Glutamatergic neuron (in vitro differentiated cells): Measurements from ENCODE around the gene WFIKKN1. TPM values are rescaled to one million over a fixed set of nuclear protein-coding genes. Genes with fewer than 3 reads are reported as not detected.
A peak's percentile ranks its signal among the peaks of the same experiment; 100 is the strongest.

ENCODE experiments used
- DNase-seq: peaks from one replicate; pipeline ENCODE4 v3.0.0; 2022
- H3K27ac Mint-ChIP-seq: one replicate; pipeline ENCODE4 v1.8.0; 2020; ENCODE audit warnings: mild to moderate bottlenecking, mixed read lengths, inconsistent platforms; ENCODE audit not compliant: unreplicated experiment
- H3K27me3 Mint-ChIP-seq: one replicate; pipeline ENCODE4 v1.8.0; 2020; ENCODE audit warnings: mild to moderate bottlenecking, moderate library complexity, mixed read lengths, inconsistent platforms; ENCODE audit not compliant: unreplicated experiment
- H3K36me3 Mint-ChIP-seq: one replicate; pipeline ENCODE4 v1.8.0; 2020; ENCODE audit warnings: mild to moderate bottlenecking, mixed read lengths, inconsistent platforms; ENCODE audit not compliant: unreplicated experiment
- H3K4me1 Mint-ChIP-seq: one replicate; pipeline ENCODE4 v1.8.0; 2020; ENCODE audit warnings: mild to moderate bottlenecking, low read depth, mixed read lengths, inconsistent platforms; ENCODE audit not compliant: unreplicated experiment
- H3K4me3 Mint-ChIP-seq: one replicate; pipeline ENCODE4 v1.8.0; 2020; ENCODE audit warnings: mild to moderate bottlenecking, mixed read lengths, inconsistent platforms; ENCODE audit not compliant: unreplicated experiment
- H3K9me3 Mint-ChIP-seq: one replicate; pipeline ENCODE4 v1.8.0; 2020; ENCODE audit warnings: mild to moderate bottlenecking, moderate library complexity, mixed read lengths, inconsistent platforms; ENCODE audit not compliant: unreplicated experiment
- total RNA-seq: library from RNA; stranded (reverse); fragmentation: NEBNext Ultra II Directional; extraction: Animal tissue kit (Norgen Biotek cat#: 25700); gene quantifications from one replicate; pipeline ENCODE4 v1.2.1, GENCODE V29; 2021; ENCODE audit not compliant: unreplicated experiment
- TF ChIP-seq, protein P1 (sequence below): fragments of 200-600 bp; sonication (generic); IDR thresholded peaks from one replicate; pipeline ENCODE4 v1.5.0; 2021; ENCODE audit not compliant: partially characterized antibody, unreplicated experiment

The WFIKKN1 gene
- total RNA-seq, 1 donor from 2014 or later: 61.9 TPM

DNA sequence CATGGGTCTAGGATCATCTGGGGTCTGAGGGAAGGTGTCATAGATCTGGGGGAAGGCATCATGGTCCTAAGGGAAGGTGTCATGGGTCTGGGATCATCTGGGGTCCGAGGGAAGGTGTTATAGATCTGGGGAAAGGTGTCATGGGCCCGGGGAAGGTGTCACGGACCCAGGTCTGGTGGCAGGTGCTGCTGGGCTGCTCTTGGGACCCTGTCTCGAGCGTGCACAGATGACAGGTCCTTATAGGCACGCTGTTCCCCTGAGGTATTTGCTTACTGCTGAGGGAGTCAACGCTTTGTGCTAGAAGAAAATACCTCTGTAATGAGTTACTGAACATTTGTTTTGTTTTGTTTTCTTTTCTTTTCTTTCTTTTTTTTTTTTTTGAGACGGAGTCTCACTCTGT is 39.6 kb upstream of the WFIKKN1 start:
- Mint-ChIP-seq H3K9me3 (peaks cover 23% of the 10 kb centered on the region), H3K36me3 (peaks cover 7% of the 10 kb centered on the region), H3K27me3 (peaks cover 22% of the 10 kb centered on the region), H3K4me1 (peaks cover 35% of the 10 kb centered on the region), H3K4me3 (peak overlapping the region; percentile 100), H3K27ac (peak overlapping the region; percentile 75)
- DNase-seq: no peak
- TF ChIP-seq, protein P1, sequence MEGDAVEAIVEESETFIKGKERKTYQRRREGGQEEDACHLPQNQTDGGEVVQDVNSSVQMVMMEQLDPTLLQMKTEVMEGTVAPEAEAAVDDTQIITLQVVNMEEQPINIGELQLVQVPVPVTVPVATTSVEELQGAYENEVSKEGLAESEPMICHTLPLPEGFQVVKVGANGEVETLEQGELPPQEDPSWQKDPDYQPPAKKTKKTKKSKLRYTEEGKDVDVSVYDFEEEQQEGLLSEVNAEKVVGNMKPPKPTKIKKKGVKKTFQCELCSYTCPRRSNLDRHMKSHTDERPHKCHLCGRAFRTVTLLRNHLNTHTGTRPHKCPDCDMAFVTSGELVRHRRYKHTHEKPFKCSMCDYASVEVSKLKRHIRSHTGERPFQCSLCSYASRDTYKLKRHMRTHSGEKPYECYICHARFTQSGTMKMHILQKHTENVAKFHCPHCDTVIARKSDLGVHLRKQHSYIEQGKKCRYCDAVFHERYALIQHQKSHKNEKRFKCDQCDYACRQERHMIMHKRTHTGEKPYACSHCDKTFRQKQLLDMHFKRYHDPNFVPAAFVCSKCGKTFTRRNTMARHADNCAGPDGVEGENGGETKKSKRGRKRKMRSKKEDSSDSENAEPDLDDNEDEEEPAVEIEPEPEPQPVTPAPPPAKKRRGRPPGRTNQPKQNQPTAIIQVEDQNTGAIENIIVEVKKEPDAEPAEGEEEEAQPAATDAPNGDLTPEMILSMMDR: no peak

DNA sequence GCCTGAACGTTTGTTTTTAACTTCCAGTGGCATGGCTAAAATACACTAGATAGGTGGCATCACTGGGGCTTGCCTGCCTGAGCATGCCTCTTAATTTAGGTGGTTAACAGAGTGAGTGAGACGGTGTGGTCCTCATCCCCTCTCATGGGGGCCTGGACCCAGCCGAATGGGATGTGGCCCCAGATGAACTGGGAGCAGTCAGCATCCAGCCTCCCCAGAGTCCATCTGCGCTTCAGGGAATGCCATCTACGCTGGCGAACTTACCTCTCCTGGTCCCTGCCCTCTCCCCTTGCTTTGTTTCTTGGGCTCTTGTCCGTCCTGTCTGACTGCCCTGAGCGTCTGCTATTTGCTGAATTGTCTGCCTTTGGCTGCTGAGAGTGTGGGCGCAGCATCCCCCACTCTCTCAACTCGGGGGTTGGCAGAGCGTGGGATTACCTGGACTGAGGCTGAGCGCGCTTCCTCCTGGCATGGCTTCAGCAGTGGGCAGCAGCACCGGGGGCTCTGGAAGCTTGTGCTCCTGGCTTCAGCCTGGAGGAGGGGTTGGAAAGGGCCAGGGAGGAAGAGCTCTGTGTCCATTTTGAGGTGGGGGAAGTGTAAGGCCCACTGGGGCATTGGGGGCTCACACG is 38.8 kb upstream of the WFIKKN1 start:
- peaks cover 35% of the 10 kb centered on the region for H3K4me1 Mint-ChIP-seq
- peaks cover 7% of the 10 kb centered on the region for H3K36me3 Mint-ChIP-seq
- peak overlapping the region; percentile 100 for H3K4me3 Mint-ChIP-seq
- no peak for DNase-seq
- H3K27me3 Mint-ChIP-seq: peaks cover 22% of the 10 kb centered on the region
- TF ChIP-seq, protein P1: no peak
- peaks cover 26% of the 10 kb centered on the region for H3K9me3 Mint-ChIP-seq
- H3K27ac Mint-ChIP-seq: no peak overlapping the region

DNA sequence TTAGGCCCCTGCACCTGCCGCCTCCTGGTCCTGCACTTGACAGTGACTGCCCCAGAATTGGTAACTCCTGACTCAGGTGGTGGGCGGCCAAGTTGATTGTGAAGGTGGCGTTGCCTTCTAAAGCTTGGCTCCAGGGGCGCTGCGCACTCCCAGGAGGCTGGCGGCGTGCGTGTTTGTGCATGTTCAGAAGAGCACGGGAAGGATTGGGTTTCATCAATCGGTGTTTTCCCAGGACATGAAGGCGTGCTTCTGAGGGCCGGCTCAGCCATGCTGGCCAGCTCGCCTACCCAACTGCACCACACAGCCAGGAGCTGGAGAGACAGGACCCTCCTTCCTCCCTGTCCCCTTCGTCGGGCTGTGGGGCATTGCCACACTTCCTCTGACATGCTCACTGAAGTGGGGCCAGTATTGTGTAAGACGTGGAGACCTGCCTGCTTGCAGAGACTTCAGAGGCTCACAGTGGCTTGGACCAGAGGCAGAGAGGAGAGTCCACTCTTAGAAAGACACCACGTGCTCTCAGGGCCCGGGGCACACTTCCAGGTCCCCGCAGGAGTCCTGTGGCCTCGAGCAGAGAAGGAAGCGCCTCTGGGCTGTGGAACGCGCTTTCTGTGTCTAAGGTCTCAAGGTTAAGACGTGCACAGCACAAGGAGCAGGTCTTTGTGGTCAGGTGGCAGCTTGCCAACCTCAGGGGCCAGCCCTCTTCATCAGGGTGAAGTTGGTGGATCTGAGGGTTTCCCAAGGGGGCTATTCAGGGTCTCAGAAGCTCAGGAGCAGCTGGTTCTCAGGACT is 38.1 kb upstream of the WFIKKN1 start:
- TF ChIP-seq, protein P1: no peak
- H3K27ac Mint-ChIP-seq: no peak overlapping the region
- peaks cover 20% of the 10 kb centered on the region for H3K27me3 Mint-ChIP-seq
- H3K4me3 Mint-ChIP-seq: peak overlapping the region; percentile 61
- H3K9me3 Mint-ChIP-seq: peaks cover 24% of the 10 kb centered on the region
- peaks cover 7% of the 10 kb centered on the region for H3K36me3 Mint-ChIP-seq
- no peak for DNase-seq
- peaks cover 35% of the 10 kb centered on the region for H3K4me1 Mint-ChIP-seq

DNA sequence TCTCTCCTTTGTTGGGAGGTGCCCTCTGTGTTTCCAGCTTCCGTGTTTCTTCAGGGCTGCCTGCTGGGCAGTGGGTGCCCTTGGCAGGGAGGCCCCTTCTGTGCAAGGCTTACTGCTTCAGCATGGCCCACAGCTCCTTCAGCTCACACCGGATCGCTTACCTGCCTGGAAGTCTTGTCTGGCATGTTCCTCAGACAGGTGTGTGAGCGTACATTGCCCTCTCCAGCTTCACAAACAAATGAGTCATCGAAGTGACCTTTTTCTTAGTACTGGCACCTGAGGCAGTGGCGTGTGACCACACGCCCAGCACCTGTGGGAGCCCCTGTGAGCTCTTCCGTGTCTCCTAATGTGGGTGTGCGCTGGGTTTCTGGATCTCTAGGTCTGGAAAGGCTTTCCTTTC is 37.4 kb upstream of the WFIKKN1 start:
- Mint-ChIP-seq H3K9me3 (peaks cover 20% of the 10 kb centered on the region), H3K27me3 (peaks cover 17% of the 10 kb centered on the region), H3K27ac (no peak overlapping the region), H3K4me3 (peak overlapping the region; percentile 74), H3K4me1 (peaks cover 35% of the 10 kb centered on the region), H3K36me3 (peaks cover 7% of the 10 kb centered on the region)
- TF ChIP-seq, protein P1: no peak
- no peak for DNase-seq

DNA sequence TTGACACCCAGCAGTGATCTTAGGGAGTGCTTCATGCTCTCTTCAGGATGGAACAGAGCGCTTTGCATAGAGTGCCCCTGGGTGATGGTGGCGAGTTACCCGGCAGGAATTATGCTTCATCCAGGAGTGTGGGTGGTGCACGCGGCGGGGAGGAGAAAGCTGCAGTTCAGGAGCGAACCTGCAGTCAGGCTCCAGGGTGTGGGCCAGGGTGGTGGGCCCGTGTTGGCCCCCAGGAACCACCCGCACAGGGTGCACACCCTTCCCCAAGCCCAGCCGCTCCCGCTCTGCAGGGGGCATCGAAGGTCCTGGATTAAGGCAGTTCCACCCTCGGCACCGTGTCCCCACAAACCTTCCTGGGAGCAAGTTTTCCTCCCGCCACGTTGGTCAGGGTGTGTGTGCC is 37.0 kb upstream of the WFIKKN1 start:
- DNase-seq: no peak
- H3K27ac Mint-ChIP-seq: no peak overlapping the region
- peak overlapping the region; percentile 74 for H3K4me3 Mint-ChIP-seq
- peaks cover 35% of the 10 kb centered on the region for H3K4me1 Mint-ChIP-seq
- peaks cover 15% of the 10 kb centered on the region for H3K27me3 Mint-ChIP-seq
- TF ChIP-seq, protein P1: no peak
- peaks cover 7% of the 10 kb centered on the region for H3K36me3 Mint-ChIP-seq
- H3K9me3 Mint-ChIP-seq: peaks cover 20% of the 10 kb centered on the region
